ENCODE data around the gene MAPK12.
"Not testable (repeated sequence)": the region's sequence is repeated elsewhere in the genome, so short reads cannot be mapped to it uniquely, and the experiment has no call there.

MAPK12 gene

DNA sequence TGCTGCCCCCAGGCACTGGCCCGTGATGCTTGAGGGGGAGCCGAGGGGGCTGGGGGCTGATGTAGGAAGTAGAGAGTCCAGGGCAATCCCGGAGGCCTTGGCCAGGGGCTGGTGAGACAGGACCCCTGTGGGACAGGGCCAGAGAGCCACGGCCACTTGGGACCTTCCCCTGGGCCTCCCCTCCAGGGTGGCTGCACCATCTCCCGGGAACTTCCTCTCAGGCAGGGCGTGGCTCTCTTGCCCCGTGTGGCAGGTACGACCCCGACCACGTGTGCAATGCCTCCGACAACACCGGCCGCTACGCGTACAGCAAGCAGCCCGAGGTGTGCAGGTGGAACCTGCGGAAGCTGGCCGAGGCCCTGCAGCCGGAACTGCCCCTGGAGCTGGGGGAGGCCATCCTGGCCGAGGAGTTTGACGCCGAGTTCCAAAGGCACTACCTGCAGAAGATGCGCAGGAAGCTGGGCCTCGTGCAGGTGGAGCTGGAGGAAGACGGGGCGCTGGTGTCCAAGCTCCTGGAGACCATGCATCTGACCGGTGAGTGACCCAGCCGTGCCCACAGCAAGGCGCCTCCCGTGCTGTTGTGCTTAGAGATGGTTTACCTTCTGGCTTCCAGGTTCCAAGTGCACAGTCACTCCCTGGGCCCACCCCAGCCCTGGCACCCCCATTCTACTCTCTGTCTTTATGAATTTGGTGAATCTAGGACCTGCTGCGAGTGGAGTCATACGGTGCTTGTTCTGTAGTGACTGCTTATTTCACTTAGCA, 50.9 kb downstream of the MAPK12 start:
- no peak for FAIRE-seq

DNA sequence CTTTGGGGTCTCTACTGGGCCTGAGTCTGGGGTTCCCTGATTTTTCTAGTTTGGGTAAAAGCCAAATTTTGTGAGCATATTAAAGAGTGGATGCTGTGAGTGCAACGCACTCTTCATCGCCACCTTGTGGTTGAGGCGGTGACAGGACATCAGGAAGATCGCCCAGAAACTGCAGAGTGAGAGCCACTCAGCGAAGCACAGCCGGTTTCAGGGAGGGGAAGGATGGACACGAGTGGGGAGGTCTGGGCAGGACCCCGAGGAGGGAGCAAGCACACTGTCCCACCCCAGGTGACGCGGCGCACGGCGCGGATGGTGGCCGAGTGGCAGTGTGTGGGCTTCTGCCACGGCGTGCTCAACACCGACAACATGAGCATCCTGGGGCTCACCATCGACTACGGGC, 51.6 kb downstream of the MAPK12 start:
- no peak for FAIRE-seq

- FAIRE-seq = no peak
These were observed 52.3 kb downstream of the MAPK12 start for GRCh38 chr22:50208939-50209892.

DNA sequence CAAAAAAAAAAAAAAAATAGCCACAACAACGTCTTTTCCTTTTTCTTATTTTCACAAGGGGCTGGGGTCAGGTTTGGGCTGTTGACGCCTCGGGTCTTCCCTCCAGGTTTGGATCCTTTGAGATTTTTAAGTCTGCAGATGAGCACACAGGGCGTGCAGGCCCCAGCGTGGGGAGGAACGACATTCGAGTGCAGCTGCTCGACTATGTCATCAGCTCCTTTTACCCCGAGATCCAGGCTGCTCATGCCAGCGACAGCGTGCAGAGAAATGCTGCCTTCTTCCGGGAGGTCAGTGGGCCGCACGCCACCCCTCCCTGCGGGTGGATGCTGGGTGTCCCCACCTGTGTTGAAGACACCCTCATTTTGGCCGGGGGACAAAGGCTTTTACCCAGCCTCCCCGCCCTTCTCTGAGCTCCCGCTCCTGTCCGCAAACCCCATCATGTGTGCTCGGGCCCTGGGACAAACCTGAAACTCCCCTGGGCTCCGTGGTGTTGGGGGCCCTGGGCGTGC, 53.0 kb downstream of the MAPK12 start:
- FAIRE-seq = no peak

- no peak for FAIRE-seq
These were observed 53.9 kb downstream of the MAPK12 start for GRCh38 chr22:50207383-50208140.

GRCh38 chr22:50206599-50206998, 54.9 kb downstream of the MAPK12 start:
- FAIRE-seq = no peak

GRCh38 chr22:50205781-50206569, 55.5 kb downstream of the MAPK12 start:
- FAIRE-seq = no peak

DNA sequence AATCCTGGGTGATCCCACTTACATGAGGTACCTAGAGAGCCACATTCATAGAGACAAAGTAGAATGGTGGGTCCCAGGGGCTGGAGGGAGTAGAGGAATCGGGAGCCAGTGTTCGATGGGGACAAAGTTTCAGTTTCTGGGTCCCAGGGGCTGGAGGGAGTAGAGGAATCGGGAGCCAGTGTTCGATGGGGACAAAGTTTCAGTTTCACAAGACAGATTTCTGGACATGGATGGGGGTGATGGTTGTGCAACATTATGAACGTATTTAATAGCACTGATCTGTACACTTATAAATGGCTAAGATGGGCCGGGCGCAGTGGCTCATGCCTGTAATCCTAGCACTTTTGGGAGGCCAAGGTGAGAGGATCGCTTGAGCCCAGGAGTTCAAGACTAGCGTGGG, 56.5 kb downstream of the MAPK12 start:
- FAIRE-seq = not testable (repeated sequence)

DNA sequence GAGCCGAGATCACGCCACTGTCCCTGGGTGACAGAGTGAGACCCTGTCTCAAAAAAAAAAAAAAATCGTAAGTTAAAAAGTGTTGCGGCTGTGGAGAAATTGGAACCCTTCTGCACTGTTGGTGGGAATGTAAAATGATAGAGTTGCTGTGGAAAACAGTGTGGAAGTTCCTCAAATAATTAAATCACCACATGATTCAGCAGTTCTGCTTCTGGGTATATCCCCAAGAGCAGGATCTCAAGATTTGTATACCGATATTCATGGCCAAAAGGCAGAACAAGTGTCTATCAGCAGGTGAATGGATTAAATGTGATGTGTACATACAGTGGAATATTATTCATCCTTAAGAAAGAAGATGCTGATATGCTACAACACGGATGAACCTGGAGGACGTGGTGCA, 56.9 kb downstream of the MAPK12 start:
- no peak for FAIRE-seq

DNA sequence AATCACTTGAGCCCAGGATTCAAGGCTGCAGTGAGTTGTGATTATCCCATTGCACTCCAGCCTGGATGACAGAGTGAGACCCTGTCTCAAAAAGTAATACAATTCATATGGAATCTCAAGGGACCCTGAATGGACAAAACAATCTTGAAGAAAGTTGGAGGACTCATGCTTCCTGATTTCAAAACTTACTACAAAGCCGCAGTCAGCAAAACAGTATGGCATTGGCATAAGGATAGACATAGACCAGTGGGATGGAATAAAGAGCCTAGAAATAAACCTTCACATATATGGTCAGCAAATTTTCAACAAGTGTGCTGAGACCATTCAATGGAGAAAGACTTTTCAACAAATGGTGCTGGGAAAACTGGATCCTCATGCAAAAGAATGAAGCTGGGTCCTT, 58.2 kb downstream of the MAPK12 start:
- no peak for FAIRE-seq
